ENCODE data around the gene GDF7. TPM values are rescaled to one million over a fixed set of nuclear protein-coding genes. Genes with fewer than 3 reads are reported as not detected.
A peak's percentile ranks its signal among the peaks of the same experiment; 100 is the strongest.

The GDF7 gene
- total and polyA plus RNA-seq, 2 experiments from 2014 or later: 0.24 to 0.37 TPM

DNA sequence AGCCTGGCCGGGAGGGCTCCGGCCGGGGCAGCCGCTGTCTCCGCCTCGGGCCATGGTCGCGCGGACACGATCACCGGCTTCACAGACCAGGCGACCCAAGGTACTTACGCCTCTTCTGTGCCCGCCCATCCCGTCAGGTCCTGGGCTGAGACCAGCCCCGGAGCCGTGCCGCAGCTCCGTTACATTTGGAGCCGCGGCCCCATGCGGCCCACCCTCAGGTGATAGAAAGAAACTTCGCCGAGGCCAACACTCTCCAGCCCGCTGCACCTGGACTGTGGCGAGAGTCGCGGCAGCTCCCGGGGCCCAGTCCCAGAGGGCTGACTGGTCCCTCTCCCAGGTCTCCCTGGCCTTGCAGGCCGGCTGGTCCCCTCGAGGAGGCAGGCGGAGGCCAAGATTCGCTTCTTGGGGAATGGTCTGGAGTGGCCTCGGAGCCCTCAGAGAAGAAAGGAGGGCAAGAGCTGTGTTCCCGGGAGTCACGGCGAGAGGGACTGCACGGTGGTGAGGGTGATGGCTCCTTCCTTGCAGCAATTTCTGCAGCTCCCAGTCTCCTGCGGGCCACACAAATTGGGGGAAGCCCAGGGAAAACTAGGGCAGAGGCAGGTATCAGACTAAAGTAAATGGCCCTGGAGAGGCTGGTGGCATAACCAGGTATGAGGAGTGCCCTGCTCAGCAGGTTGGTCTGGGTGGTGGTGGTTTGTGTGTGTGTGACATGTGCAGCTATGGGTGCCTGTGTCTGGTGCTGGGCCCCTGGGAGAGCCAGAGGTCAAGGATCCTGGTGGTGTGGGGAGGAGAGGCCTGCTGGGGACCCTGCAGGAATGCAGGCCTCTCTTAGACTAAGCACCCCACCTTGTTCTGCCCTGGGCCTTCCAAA lies 822 bp downstream of the GDF7 start:
- Histone ChIP-seq H4K20me1 (ENCODE audit: insufficient read depth, poor library complexity, severe bottlenecking) (no peaks in the 10 kb centered on the region), H3K27ac (no peak overlapping the region), H3K79me2 (no peaks in the 10 kb centered on the region), H2AFZ (peak overlapping the region; percentile 45), H3K4me3 (no peak overlapping the region), H3K9me2 (replicated peaks; ENCODE audit: insufficient read depth) (no peaks in the 10 kb centered on the region), H3K4me1 (ENCODE audit: insufficient read depth) (peaks cover 19% of the 10 kb centered on the region), H3K4me2 (peak overlapping the region; percentile 96), H3K36me3 (replicated peaks; ENCODE audit: insufficient read depth, low read depth) (no peaks in the 10 kb centered on the region), H3K9me3 (ENCODE audit: low read depth) (no peaks in the 10 kb centered on the region), H3K27me3 (peaks cover 95% of the 10 kb centered on the region)
- WGBS (ENCODE audit: low lambda C conversion rate, missing lambda C conversion rate): 17% methylated on average over 37 of the region's 39 CpGs
- DNase-seq (ENCODE audit: low spot score): no peak
- TF ChIP-seq, protein P1, sequence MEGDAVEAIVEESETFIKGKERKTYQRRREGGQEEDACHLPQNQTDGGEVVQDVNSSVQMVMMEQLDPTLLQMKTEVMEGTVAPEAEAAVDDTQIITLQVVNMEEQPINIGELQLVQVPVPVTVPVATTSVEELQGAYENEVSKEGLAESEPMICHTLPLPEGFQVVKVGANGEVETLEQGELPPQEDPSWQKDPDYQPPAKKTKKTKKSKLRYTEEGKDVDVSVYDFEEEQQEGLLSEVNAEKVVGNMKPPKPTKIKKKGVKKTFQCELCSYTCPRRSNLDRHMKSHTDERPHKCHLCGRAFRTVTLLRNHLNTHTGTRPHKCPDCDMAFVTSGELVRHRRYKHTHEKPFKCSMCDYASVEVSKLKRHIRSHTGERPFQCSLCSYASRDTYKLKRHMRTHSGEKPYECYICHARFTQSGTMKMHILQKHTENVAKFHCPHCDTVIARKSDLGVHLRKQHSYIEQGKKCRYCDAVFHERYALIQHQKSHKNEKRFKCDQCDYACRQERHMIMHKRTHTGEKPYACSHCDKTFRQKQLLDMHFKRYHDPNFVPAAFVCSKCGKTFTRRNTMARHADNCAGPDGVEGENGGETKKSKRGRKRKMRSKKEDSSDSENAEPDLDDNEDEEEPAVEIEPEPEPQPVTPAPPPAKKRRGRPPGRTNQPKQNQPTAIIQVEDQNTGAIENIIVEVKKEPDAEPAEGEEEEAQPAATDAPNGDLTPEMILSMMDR (IDR thresholded peaks at IDR 0.05; ENCODE audit: poor library complexity): no peak
- TF ChIP-seq EZH2phosphoT487 (IDR thresholded peaks at IDR 0.05; ENCODE audit: low read depth, severe bottlenecking, unreplicated experiment) (peak; percentile 61), EZH2 (IDR thresholded peaks at IDR 0.05; ENCODE audit: borderline replicate concordance) (no peak)

DNA sequence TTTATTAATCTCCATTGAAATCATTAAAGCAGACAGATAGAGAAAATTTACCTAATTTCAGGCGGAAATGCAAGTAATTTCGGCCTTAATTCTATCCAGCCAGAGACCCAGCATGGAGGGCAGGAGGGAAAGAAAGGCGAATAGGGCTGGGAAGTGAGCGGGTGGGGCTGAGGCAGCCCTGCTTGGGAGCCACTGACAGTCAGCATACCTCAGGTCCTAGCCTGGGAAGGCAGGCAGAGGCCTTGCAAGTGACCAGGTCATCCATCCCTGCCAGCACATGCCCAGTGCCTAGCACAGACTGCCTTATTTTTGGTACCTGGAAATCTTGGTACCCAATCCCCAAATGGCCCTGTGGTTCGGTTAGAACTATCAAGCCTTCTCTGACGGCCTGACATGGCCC lies 1.5 kb downstream of the GDF7 start:
- Histone ChIP-seq H3K4me1 (ENCODE audit: insufficient read depth) (peaks cover 19% of the 10 kb centered on the region), H3K36me3 (replicated peaks; ENCODE audit: insufficient read depth, low read depth) (no peaks in the 10 kb centered on the region), H2AFZ (no peak overlapping the region), H3K9me2 (replicated peaks; ENCODE audit: insufficient read depth) (no peaks in the 10 kb centered on the region), H3K4me2 (no peak overlapping the region), H4K20me1 (ENCODE audit: insufficient read depth, poor library complexity, severe bottlenecking) (no peaks in the 10 kb centered on the region), H3K4me3 (no peak overlapping the region), H3K27me3 (peaks cover 95% of the 10 kb centered on the region), H3K27ac (no peak overlapping the region), H3K9me3 (ENCODE audit: low read depth) (no peaks in the 10 kb centered on the region), H3K79me2 (no peaks in the 10 kb centered on the region)
- WGBS (ENCODE audit: low lambda C conversion rate, missing lambda C conversion rate): 89% methylated on average over 6 of the region's 6 CpGs
- DNase-seq (ENCODE audit: low spot score): no peak
- no peak for TF ChIP-seq EZH2phosphoT487 (IDR thresholded peaks at IDR 0.05; ENCODE audit: low read depth, severe bottlenecking, unreplicated experiment)
- TF ChIP-seq, protein P1 (IDR thresholded peaks at IDR 0.05; ENCODE audit: poor library complexity): no peak
- TF ChIP-seq EZH2 (IDR thresholded peaks at IDR 0.05; ENCODE audit: borderline replicate concordance): no peak

DNA sequence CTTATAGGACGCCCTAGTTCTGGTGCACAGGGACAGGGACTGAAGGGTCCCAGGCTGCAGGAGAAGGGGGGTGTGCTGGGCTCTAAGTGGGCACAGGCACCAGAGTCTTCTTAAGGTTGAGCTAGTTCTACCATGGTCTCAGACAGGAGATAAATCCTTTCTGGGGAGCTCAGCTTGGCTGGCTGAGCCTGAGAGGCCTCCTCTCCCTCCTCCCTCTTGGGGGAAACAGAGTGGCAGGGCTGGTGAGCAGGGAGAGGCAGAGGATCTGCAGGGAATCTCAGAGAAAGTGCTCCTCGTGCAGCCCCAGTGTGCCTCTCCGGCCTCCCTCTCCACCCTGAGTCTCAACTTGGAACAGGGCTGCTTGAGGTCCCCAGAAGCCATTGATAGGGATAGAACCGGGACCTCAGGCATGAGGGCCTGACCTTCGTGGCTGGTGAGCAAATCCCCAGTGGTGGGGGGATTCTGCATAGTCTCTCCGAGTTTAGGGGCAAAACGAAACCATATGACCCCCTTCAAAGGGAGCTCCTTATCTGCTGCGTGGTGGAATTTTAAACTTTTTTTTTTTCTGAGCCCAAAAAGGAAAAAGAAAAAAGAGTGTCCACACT lies 2.0 kb downstream of the GDF7 start:
- H3K36me3 ChIP-seq (replicated peaks; ENCODE audit: insufficient read depth, low read depth): no peaks in the 10 kb centered on the region
- no peak for DNase-seq (ENCODE audit: low spot score)
- H3K27me3 ChIP-seq: peaks cover 95% of the 10 kb centered on the region
- H3K27ac ChIP-seq: no peak overlapping the region
- H3K9me2 ChIP-seq (replicated peaks; ENCODE audit: insufficient read depth): no peaks in the 10 kb centered on the region
- H3K4me3 ChIP-seq: no peak overlapping the region
- TF ChIP-seq, protein P1 (IDR thresholded peaks at IDR 0.05; ENCODE audit: poor library complexity): no peak
- TF ChIP-seq EZH2phosphoT487 (IDR thresholded peaks at IDR 0.05; ENCODE audit: low read depth, severe bottlenecking, unreplicated experiment): no peak
- TF ChIP-seq EZH2 (IDR thresholded peaks at IDR 0.05; ENCODE audit: borderline replicate concordance): no peak
- H4K20me1 ChIP-seq (ENCODE audit: insufficient read depth, poor library complexity, severe bottlenecking): no peaks in the 10 kb centered on the region
- no peaks in the 10 kb centered on the region for H3K9me3 ChIP-seq (ENCODE audit: low read depth)
- H2AFZ ChIP-seq: no peak overlapping the region
- WGBS (ENCODE audit: low lambda C conversion rate, missing lambda C conversion rate): 50% methylated on average over 8 of the region's 8 CpGs
- H3K4me1 ChIP-seq (ENCODE audit: insufficient read depth): peaks cover 19% of the 10 kb centered on the region
- no peaks in the 10 kb centered on the region for H3K79me2 ChIP-seq
- peak overlapping the region; percentile 66 for H3K4me2 ChIP-seq

Measured in hepatocyte (in vitro differentiated cells).